ENCODE results near the gene NRG2. TPM values are rescaled to one million over a fixed set of nuclear protein-coding genes. Genes with fewer than 3 reads are reported as not detected.

The NRG2 gene
- total and polyA plus RNA-seq, 2 experiments from 2014 or later: 13.5 to 20.7 TPM

GRCh38 chr5:139875957-139876356 lies 167.1 kb downstream of the NRG2 start:
- DNase-seq (ENCODE audit: low read depth in 1 of 2, low spot score in 1 of 2): no peak
- Histone ChIP-seq H3K27me3 (no peaks in the 10 kb centered on the region), H3K9me3 (ENCODE audit: low read depth) (no peaks in the 10 kb centered on the region), H3K36me3 (peaks cover 4% of the 10 kb centered on the region), H3K4me3 (no peak overlapping the region), H3K27ac (no peak overlapping the region), H3K4me1 (ENCODE audit: low read depth) (peaks cover 15% of the 10 kb centered on the region)
- TF ChIP-seq CTCF (IDR thresholded peaks at IDR 0.05; ENCODE audit: low read depth, low read length): no peak

GRCh38 chr5:139872851-139873794 lies 170.0 kb downstream of the NRG2 start:
- Histone ChIP-seq H3K4me3 (no peak overlapping the region), H3K27me3 (no peaks in the 10 kb centered on the region), H3K4me1 (ENCODE audit: low read depth) (no peaks in the 10 kb centered on the region), H3K36me3 (peaks cover 4% of the 10 kb centered on the region), H3K9me3 (ENCODE audit: low read depth) (no peaks in the 10 kb centered on the region), H3K27ac (no peak overlapping the region)
- DNase-seq (ENCODE audit: low read depth in 1 of 2, low spot score in 1 of 2): no peak
- TF ChIP-seq CTCF (IDR thresholded peaks at IDR 0.05; ENCODE audit: low read depth, low read length): no peak

GRCh38 chr5:139872052-139872766 lies 170.9 kb downstream of the NRG2 start:
- H3K4me1 ChIP-seq (ENCODE audit: low read depth): no peaks in the 10 kb centered on the region
- H3K27me3 ChIP-seq: no peaks in the 10 kb centered on the region
- no peak for TF ChIP-seq CTCF (IDR thresholded peaks at IDR 0.05; ENCODE audit: low read depth, low read length)
- DNase-seq (ENCODE audit: low read depth in 1 of 2, low spot score in 1 of 2): no peak
- H3K36me3 ChIP-seq: peaks cover 4% of the 10 kb centered on the region
- H3K4me3 ChIP-seq: no peak overlapping the region
- H3K27ac ChIP-seq: no peak overlapping the region
- no peaks in the 10 kb centered on the region for H3K9me3 ChIP-seq (ENCODE audit: low read depth)

- Histone ChIP-seq H3K27me3 (no peaks in the 10 kb centered on the region), H3K4me1 (ENCODE audit: low read depth) (no peaks in the 10 kb centered on the region), H3K9me3 (ENCODE audit: low read depth) (no peaks in the 10 kb centered on the region), H3K27ac (no peak overlapping the region), H3K4me3 (no peak overlapping the region), H3K36me3 (peaks cover 4% of the 10 kb centered on the region)
- no peak for TF ChIP-seq CTCF (IDR thresholded peaks at IDR 0.05; ENCODE audit: low read depth, low read length)
- DNase-seq (ENCODE audit: low read depth in 1 of 2, low spot score in 1 of 2): no peak
Measured at GRCh38 chr5:139871614-139872013, 171.5 kb downstream of the NRG2 start.

- no peaks in the 10 kb centered on the region for H3K36me3 ChIP-seq
- H3K4me1 ChIP-seq (ENCODE audit: low read depth): no peaks in the 10 kb centered on the region
- H3K27me3 ChIP-seq: no peaks in the 10 kb centered on the region
- no peak for TF ChIP-seq CTCF (IDR thresholded peaks at IDR 0.05; ENCODE audit: low read depth, low read length)
- no peak overlapping the region for H3K4me3 ChIP-seq
- no peaks in the 10 kb centered on the region for H3K9me3 ChIP-seq (ENCODE audit: low read depth)
- no peak for DNase-seq (ENCODE audit: low read depth in 1 of 2, low spot score in 1 of 2)
- no peak overlapping the region for H3K27ac ChIP-seq
Measured at GRCh38 chr5:139870677-139871076, 172.4 kb downstream of the NRG2 start.

All from cardiac muscle cell (in vitro differentiated cells and primary cell).